WTC11 (cell line): ENCODE measurements around the gene ALOXE3.

Experiments used
- CREM ChIP-seq: sonication (generic); formaldehyde crosslinking; IDR thresholded peaks from 2 replicates; pipeline ENCODE4 v1.8.1; 2022; ENCODE audit warnings: mild to moderate bottlenecking, missing genetic modification reagents, moderate library complexity
- ZBTB43 ChIP-seq: sonication (generic); formaldehyde crosslinking; IDR thresholded peaks from 2 replicates; pipeline ENCODE4 v1.8.1; 2023; ENCODE audit warnings: mild to moderate bottlenecking, missing genetic modification reagents
- ZNF416 ChIP-seq: fragments of 250-450 bp; sonication (Bioruptor Pico); IDR thresholded peaks from 2 replicates; pipeline ENCODE4 v1.9.0; 2021; ENCODE audit warnings: mild to moderate bottlenecking, inconsistent platforms

GRCh38 chr17:8059131-8059530 lies 59.2 kb downstream of the ALOXE3 start:
- TF ChIP-seq ZBTB43 (CRISPR knock-in tag): no peak
- TF ChIP-seq CREM (CRISPR knock-in tag): no peak
- no peak for TF ChIP-seq ZNF416 (CRISPR knock-in tag)
